Fibroblast of pulmonary artery (primary cell): ENCODE measurements around the gene RSPO3.

Experiments
- DNase-seq: peaks from one replicate; pipeline ENCODE4 v3.0.0-alpha.2; 2010; ENCODE audit warnings: low read depth
- H3K4me3 ChIP-seq: replicated peaks from 2 replicates; pipeline ENCODE4 v1.5.1; 2011; ENCODE audit warnings: low read depth, mild to moderate bottlenecking, control low read depth, low read length, moderate library complexity
- TF ChIP-seq, protein P1 (sequence below): IDR thresholded peaks from 2 replicates; pipeline ENCODE4 v1.5.1; 2011; ENCODE audit warnings: mild to moderate bottlenecking, control low read depth, low read length, inconsistent platforms; ENCODE audit errors: missing control alignments

RSPO3 gene

DNA sequence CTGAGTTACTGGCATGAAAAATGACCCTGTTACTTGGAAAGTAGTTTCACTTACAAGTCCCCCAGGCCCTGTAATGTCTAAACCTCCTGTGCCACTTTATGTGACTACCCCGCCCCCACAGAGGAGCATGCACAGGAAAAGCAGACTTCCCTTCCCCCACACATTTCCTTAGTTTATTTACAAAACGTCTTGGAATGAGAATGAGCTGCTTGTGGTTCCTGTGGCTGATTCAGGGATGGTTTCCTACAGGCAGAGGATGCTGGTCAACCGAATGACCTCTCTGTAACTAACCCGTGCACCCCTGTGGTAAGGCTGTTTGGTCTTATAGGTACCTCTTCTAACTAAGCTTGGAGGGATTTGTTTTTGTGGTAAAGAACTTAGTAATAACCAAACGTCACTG is 28.5 kb downstream of the RSPO3 start:
- DNase-seq: peak; percentile 76
- H3K4me3 ChIP-seq: no peak overlapping the region
- TF ChIP-seq, protein P1, sequence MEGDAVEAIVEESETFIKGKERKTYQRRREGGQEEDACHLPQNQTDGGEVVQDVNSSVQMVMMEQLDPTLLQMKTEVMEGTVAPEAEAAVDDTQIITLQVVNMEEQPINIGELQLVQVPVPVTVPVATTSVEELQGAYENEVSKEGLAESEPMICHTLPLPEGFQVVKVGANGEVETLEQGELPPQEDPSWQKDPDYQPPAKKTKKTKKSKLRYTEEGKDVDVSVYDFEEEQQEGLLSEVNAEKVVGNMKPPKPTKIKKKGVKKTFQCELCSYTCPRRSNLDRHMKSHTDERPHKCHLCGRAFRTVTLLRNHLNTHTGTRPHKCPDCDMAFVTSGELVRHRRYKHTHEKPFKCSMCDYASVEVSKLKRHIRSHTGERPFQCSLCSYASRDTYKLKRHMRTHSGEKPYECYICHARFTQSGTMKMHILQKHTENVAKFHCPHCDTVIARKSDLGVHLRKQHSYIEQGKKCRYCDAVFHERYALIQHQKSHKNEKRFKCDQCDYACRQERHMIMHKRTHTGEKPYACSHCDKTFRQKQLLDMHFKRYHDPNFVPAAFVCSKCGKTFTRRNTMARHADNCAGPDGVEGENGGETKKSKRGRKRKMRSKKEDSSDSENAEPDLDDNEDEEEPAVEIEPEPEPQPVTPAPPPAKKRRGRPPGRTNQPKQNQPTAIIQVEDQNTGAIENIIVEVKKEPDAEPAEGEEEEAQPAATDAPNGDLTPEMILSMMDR: no peak

DNA sequence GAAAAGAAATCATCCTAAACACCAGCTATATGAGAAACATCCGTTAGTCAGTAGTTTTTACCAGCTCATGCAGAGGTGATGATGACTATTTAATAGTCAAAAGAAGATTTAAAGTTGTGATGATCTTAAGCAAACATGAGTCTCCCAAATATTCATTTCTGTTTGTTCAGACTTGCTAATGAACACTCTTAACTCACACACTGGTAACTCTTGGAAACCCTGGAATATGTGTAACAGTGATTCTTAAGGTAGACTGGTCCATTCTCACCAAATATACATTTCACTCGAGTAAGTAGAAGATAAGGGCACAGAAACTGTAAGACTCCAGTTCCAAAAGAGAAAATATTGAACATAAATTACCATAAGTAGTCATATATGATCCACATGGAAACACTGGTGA is 29.1 kb downstream of the RSPO3 start:
- DNase-seq: peak; percentile 4
- TF ChIP-seq, protein P1: no peak
- H3K4me3 ChIP-seq: no peak overlapping the region

DNA sequence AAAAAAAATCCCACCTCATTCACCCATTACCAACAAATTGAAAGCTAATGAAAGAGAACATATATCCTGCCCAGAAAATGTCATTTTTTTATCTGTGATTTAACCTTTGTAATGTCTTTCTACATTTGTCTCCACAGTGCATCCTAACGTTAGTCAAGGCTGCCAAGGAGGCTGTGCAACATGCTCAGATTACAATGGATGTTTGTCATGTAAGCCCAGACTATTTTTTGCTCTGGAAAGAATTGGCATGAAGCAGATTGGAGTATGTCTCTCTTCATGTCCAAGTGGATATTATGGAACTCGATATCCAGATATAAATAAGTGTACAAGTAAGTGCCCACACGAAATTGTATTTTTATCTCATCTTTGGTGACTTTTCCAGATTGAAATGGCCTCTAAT is 30.0 kb downstream of the RSPO3 start:
- no peak overlapping the region for H3K4me3 ChIP-seq
- peak; percentile 51 for DNase-seq
- TF ChIP-seq, protein P1: no peak

DNA sequence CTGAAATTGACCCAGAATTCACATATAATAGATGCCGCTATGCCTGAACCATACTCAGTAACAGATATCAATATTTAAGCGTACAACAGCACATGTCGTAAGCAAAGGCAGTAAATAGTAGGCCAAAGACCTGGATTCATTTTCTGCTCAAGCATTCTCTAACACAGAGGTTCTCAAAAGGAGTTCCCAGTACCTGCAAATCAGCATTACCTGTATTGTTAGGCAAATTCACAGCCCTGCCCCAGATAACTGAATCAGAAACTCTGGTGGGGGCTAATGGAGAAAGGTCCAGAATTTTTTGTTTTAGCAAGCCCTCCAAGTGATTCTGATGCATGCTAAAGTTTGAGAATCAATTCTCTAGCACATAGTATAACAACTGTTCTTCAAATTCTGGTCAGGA is 36.0 kb downstream of the RSPO3 start:
- DNase-seq: no peak
- H3K4me3 ChIP-seq: no peak overlapping the region
- TF ChIP-seq, protein P1: no peak

DNA sequence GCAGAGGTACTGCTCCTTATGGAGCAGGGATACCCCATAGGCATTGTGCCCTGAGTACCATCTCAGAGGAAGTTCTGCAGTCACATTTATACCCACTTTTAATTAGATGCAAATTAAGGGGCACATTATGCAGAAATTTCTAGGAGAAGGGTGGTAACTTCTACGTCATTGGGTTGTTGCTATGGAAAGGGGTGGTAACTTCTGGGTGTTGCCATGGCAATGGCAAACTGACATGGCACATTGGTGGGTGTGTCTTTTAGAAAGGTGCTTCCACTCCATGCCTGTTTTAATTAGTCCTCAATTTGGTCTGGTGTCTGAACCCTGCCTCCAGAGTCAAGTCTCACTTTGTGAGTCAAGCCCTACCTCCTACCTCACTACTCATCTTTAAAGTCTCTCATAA is 42.0 kb downstream of the RSPO3 start:
- TF ChIP-seq, protein P1: no peak
- DNase-seq: no peak
- H3K4me3 ChIP-seq: no peak overlapping the region

DNA sequence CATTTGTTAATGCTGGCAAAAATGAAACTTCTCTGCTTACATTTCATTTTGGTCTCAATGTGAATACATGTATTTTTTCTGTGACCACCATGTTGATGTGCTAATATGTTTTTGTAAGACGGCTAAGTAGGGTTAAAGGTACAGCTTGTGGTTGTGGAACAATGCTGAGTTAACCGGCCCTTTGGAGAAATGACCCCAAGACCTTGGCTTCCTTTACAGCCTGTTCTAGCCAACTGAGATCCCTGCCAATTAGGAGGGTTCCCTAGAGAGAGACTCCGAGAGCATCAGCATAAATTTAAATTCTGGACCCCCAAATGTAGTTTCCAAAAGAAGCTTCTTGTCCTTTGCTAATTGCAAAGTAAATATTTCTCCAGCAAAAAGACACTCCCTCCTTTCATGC is 44.4 kb downstream of the RSPO3 start:
- DNase-seq: peak; percentile 62
- H3K4me3 ChIP-seq: no peak overlapping the region
- TF ChIP-seq, protein P1: no peak

DNA sequence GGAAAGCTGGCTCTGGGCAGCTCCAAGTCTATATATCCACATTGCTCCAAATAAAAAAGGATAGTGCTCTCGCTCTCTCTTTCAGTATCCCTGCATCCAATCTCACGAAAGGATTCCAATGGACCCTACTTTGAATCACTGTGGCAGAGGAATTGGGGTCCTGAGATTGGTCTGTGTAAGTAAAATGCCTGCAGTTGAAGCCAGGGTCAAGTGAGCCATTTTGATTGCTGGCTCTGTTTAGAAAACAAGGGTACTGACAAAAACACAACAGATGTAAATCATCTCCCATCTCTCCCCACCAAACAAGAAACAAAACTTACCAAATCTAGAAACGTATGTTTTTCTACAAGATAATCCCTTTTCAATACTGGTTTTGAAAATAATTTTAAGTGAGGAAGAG is 45.6 kb downstream of the RSPO3 start:
- DNase-seq: no peak
- TF ChIP-seq, protein P1: no peak
- no peak overlapping the region for H3K4me3 ChIP-seq
